GM18519 (cell line): ENCODE measurements around the gene SAMHD1.
"Not testable (repeated sequence)": the region's sequence is repeated elsewhere in the genome, so short reads cannot be mapped to it uniquely, and the experiment has no call there.

Experiments used
- ATAC-seq: cut with Tn5 transposase; IDR thresholded peaks from one replicate; pipeline ENCODE4 v1.9.1; 2021; ENCODE audit warnings: mild to moderate bottlenecking, moderate library complexity; ENCODE audit not compliant: unreplicated experiment, low FRiP score

SAMHD1 gene

GRCh38 chr20:36876473-36876833 lies 75.1 kb downstream of the SAMHD1 start:
- no peak for ATAC-seq

- no peak for ATAC-seq
These were observed 75.6 kb downstream of the SAMHD1 start, which contains the start of gene TLDC2 for GRCh38 chr20:36875702-36876472. Gene TLDC2 (plus strand): TSS chr20:36876138. CDS start chr20:36876175, 37 bp downstream.

DNA sequence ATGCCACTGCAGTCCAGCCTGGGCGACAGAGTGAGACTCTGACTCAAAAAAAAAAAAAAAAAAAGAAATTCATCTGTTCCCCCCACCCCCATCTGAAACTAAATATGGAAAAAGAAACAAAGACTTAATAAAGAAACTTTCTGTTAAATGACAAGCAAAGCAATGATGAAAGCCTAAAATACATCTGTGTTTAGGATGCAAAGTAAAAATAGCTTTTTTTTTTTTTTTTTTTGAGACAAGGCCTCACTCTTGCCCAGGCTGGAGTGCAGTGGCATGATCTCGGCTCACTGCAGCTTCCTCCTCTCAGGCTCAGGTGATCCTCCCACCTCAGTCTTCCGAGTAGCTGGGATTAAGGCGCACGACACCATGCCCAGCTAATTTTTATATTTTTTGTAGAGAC lies 76.4 kb downstream of the SAMHD1 start:
- not testable (repeated sequence) for ATAC-seq

DNA sequence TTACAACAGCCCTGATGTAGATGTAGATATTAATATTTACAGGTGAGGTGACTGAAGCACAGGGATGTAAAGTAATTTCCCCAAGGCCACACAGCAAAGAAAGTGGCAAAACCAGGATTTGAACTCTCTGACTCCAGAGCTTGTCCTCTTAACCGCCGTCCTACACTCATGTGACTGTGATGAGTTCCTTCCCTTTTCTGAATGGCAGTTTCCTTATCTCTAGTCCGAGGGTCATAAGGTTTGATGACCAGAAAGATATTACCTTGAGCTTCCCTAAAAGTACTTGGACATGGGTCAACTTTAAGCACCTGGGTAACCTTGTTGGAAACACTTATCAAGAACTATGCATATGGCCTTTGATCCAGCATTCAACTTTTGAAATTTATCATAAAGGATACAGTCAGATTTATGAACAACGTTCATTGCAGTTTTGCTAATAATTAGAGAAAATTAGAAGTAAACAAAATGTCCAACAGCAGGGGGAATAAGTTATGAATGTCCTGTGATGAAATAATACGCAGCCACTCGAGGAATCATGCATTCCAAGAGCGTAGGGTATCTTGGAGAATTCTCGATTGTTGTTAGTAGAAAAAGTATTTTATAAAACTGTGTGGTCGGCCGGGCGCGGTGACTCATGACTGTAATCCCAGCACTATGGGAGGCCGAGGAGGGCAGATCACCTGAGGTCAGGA lies 77.9 kb downstream of the SAMHD1 start:
- no peak for ATAC-seq

DNA sequence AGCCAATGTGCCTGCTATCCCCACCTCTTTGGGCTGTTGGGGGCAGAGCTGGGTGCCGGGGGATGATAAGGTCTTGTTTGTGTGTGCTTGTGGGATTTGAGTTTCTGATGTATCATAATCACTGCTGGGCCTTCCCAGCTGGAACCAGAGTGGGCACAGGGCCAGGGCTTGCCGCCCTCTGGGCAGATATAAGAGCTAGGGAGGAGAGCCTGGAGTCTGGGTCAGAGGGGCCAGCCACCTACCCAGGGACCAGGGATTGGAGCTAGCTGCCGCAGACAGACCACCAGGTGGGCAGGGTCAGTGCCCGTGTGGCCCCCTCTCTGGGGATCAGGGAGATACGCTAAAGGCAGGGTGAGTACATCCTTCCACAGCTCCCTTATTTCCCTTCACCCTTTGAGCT lies 78.7 kb downstream of the SAMHD1 start:
- no peak for ATAC-seq

GRCh38 chr20:36871640-36872570 lies 79.6 kb downstream of the SAMHD1 start:
- ATAC-seq, result no peak

- ATAC-seq, result no peak
These were observed 84.6 kb downstream of the SAMHD1 start for GRCh38 chr20:36866681-36867495.

GRCh38 chr20:36866164-36866563 lies 85.3 kb downstream of the SAMHD1 start:
- no peak for ATAC-seq

- no peak for ATAC-seq
These were observed 85.7 kb downstream of the SAMHD1 start for GRCh38 chr20:36865861-36866149.

GRCh38 chr20:36865076-36865860 lies 86.2 kb downstream of the SAMHD1 start:
- ATAC-seq, result no peak

DNA sequence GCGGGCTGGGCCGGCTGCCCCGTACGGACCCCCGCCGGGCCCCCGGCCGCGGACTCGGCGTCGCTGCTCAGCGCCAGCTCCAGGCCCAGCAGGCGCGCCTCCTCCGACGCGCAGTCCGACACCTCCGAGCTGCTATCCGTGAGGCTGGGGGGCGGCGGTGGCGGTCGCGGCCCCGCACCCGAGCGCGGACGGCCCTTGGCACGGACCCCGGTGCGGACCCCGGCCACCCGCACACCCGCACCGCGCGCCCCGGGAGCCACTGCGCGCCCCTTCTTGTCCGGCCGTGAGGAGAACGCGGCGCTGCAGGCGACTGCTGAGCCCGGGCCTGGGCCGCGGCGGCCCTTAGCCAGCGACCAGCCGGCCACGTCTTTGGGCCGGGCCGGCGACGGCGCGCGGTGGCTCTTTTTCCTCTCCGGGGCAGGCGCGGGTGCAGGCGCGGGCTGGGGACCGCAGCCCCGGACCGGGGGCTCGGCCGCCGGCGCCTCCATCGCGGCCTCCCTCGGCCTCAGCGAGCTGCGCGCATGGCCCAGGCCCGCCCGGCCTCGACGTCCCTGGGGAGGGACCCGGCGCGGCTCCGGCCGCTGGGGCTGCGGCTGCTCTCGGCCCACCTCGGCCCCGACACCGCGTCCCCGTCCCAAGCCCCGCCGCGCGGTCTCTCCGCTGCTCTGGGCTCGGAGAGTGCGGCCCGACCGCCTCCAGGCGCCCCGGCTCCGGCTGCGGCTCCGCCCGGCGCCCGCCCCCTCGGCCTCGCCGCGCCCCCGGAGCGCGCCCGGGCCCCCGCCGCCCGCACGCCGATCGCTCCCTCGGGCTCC lies 88.4 kb downstream of the SAMHD1 start:
- peak; percentile 42 for ATAC-seq

DNA sequence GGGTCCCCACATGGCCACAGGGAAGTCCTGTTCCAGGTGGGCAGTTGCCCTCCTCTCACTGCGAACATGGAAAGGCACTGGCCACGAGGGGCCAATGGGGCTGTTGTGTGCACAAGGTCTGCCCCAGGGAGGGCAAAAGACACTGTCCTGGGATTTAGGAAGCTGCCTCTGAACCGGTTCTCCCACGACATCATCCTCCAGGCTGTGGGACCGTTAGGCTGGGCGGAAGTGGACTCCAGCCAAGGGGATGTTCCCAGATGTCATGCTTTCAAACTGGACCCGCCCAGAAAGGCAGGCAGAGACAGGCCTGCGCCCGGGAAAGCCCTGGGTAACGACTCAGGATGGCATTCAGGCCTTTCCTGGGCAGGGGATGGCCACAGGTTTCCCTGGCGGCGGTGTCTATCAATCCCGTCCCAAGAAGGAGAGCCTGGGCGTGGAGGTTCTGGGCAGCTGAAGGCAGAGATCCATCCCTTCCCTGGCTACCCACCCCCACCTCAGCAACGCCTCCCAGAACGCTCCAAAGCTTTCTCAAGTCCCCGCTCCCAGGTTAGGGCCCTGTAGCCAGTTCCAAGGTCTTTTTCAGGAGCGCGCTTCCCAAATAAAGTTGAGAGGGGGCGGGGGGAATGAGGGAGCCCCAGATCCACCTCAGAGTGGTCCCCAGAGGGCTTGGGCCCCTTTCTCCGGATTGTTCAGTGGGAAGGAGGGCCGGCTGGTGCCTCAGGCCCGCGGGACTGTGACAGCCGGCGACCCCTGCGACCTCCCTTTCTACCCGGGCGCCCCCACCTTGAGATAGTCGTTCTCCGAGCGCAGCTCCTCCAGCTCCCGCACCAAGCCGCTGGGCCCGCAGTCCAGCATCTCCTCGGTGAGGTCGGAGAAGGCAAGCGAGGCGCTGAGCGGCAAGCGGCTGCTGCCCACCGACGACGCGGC lies 89.4 kb downstream of the SAMHD1 start:
- no peak for ATAC-seq

DNA sequence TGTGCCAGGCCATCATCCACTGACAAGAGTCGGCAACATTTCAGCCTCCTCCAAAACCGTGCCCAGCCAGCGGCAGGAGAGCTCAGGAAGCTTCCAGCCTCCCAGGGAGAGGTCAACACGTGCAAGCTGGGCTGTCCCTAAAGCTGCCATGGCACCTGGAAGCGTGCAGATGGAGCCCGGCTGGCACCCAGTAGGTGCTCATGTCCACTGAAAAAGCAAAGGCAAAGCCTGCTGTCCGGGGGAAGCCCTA lies 90.0 kb downstream of the SAMHD1 start:
- ATAC-seq, result no peak

GRCh38 chr20:36860811-36861624 lies 90.5 kb downstream of the SAMHD1 start:
- no peak for ATAC-seq

GRCh38 chr20:36860339-36860738 lies 91.2 kb downstream of the SAMHD1 start:
- ATAC-seq, result no peak

DNA sequence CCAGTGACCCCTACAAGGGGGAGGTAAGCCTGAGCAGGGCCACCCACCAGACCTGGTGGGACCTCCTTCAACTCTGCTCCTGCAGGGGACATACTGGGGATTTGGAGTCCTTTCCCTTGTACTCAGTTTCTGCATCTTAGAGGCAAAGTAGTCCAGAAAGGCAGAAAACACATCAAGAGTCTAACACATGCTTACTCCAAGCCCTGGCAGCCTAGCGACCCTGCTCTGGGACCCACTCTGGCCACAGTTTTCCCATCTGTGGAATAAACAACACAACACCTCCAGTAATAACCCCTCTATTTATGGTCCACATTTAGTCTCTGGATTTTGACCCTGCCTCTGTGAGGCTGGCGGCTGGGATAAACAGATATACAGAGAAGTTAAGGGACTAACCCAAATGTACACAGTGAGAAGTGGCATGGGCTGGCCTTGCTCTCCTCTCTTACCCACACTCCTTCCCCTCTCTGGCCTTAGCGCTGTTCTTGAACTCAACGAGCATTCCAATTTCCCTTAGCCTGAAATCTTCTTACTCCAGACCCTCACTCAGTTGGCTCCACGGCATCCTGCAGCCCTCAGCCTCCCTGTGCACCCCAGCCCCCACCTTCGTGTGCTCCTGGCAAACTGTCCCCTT lies 91.7 kb downstream of the SAMHD1 start:
- ATAC-seq, result no peak

DNA sequence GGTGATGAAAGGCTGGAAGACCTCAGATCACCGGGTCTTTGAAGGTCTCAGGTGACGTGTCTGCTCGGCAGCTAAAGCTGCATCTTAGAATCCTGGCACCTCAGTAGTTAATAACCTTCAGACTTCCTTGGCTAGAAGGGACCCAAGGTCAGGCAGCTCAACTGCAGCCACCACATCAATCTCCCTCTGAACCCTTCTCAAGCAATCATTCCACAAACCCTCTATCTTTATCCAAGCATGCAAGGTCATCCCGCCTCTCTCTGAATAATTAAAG lies 92.3 kb downstream of the SAMHD1 start:
- ATAC-seq, result no peak
